Lung (tissue), 12 donors: Measurements from ENCODE around the gene PRLHR. TPM values are rescaled to one million over a fixed set of nuclear protein-coding genes. Genes with fewer than 3 reads are reported as not detected.

ENCODE experiments used
- ATAC-seq: fragments of 200-7000 bp; cut with Tn5 transposase; one replicate; pipeline ENCODE4 v1.9.1; 2020; ENCODE audit warnings: moderate number of reproducible peaks; ENCODE audit not compliant: insufficient read depth, low FRiP score
- DNase-seq, 3 donors: peaks; one replicate each; pipeline ENCODE4 v3.0.0-alpha.2; 2013 to 2017
- H3K27ac ChIP-seq, 2 donors: one replicate each; pipeline ENCODE4 v1.5.1; 2013; ENCODE audit warnings: mild to moderate bottlenecking in 2 of 2, moderate library complexity in 2 of 2, control low read depth in 1 of 2, inconsistent platforms in 1 of 2, low read depth in 1 of 2, low read length in 1 of 2
- H3K27me3 ChIP-seq, 3 donors: one replicate each; pipeline ENCODE4 v1.5.1; 2013; ENCODE audit warnings: low read length in 2 of 3; ENCODE audit not compliant: control insufficient read depth in 3 of 3, insufficient read depth in 3 of 3
- H3K36me3 ChIP-seq, 4 donors: one replicate each; pipeline ENCODE4 v1.5.1; 2013; ENCODE audit warnings: low read length in 4 of 4, mild to moderate bottlenecking in 1 of 4, moderate library complexity in 1 of 4; ENCODE audit not compliant: control insufficient read depth in 4 of 4, insufficient read depth in 4 of 4
- H3K4me1 ChIP-seq, 5 donors: one replicate each; pipeline ENCODE4 v1.5.1; 2013; ENCODE audit warnings: low read length in 5 of 5, mild to moderate bottlenecking in 2 of 5, moderate library complexity in 1 of 5; ENCODE audit not compliant: control insufficient read depth in 5 of 5, insufficient read depth in 5 of 5
- H3K4me3 ChIP-seq: one replicate; pipeline ENCODE4 v1.5.1; 2013; ENCODE audit warnings: mild to moderate bottlenecking, control low read depth, moderate library complexity
- H3K9ac ChIP-seq, 2 donors: one replicate each; pipeline ENCODE4 v1.5.1; 2013; ENCODE audit warnings: low read length in 2 of 2, control low read depth in 1 of 2; ENCODE audit not compliant: insufficient read depth in 1 of 2
- H3K9me3 ChIP-seq, 4 donors: one replicate each; pipeline ENCODE4 v1.5.1; 2013; ENCODE audit warnings: low read length in 3 of 4, mild to moderate bottlenecking in 1 of 4, moderate library complexity in 1 of 4; ENCODE audit not compliant: control insufficient read depth in 4 of 4, insufficient read depth in 3 of 4
- CTCF ChIP-seq: IDR thresholded peaks from 2 replicates; pipeline ENCODE4 v1.5.1; 2012; ENCODE audit warnings: mild to moderate bottlenecking; ENCODE audit errors: control extremely low read depth, extremely low read depth
- WGBS, 2 donors: extraction: QIAGEN DNeasy Blood & Tissue Kit; methylation state at CpG; one replicate each; pipeline ENCODE4 v1.1.7; 2013; 5-methylcytosine and 5-hydroxymethylcytosine counted together
- polyA plus RNA-seq, 2 donors: library from polyadenylated mRNA; stranded (reverse); fragments of 200-250 nt; gene quantifications; one replicate each; pipeline ENCODE4 v1.2.1, GENCODE V29; 2013
- total RNA-seq, 2 donors: library from RNA; depleted of rRNA in 1 of 2; stranded (reverse); fragments of >200 nt in 1 of 2; gene quantifications; one replicate each; pipeline ENCODE4 v1.2.1, GENCODE V29; 2014 to 2021
- donor health status: control.
- donor health status: control.
- donor health status: Bipolar disorder and iron deficiency.
- donor health status: healthy.
- donor health status: DM: yes; HTN: yes; CAD: no.

Gene PRLHR
- total and polyA plus RNA-seq, 4 donors, result not detected

GRCh38 chr10:118626953-118627352, 31.5 kb upstream of the PRLHR start:
- H3K27ac ChIP-seq, result no peak overlapping the region
- no peaks in the 10 kb centered on the region for H3K27me3 ChIP-seq
- no peak overlapping the region for H3K9ac ChIP-seq
- no peak for ATAC-seq
- H3K4me1 ChIP-seq, result peaks cover 0 to 8% (median 0%) of the 10 kb centered on the region in 5 donors
- TF ChIP-seq CTCF, result no peak
- peaks cover 0 to 2% (median 0%) of the 10 kb centered on the region in 4 donors for H3K9me3 ChIP-seq
- no peak overlapping the region for H3K4me3 ChIP-seq
- no peak for DNase-seq
- no peaks in the 10 kb centered on the region for H3K36me3 ChIP-seq
- WGBS, 2 donors, result 75 to 80% methylated on average over 3 of the region's 3 CpGs

GRCh38 chr10:118625504-118625903, 30.1 kb upstream of the PRLHR start:
- ATAC-seq (no peak), DNase-seq (no peak)
- Histone ChIP-seq H3K4me1 (peaks cover 0 to 8% (median 0%) of the 10 kb centered on the region in 5 donors), H3K27ac (no peak overlapping the region), H3K9ac (no peak overlapping the region), H3K9me3 (peaks cover 0 to 5% (median 0%) of the 10 kb centered on the region in 4 donors), H3K4me3 (no peak overlapping the region), H3K27me3 (no peaks in the 10 kb centered on the region), H3K36me3 (no peaks in the 10 kb centered on the region)
- 64 to 82% methylated on average over 3 of the region's 3 CpGs for WGBS, 2 donors
- no peak for TF ChIP-seq CTCF

GRCh38 chr10:118624747-118625146, 29.3 kb upstream of the PRLHR start:
- ATAC-seq, result no peak
- Histone ChIP-seq H3K4me1 (peaks cover 0 to 8% (median 0%) of the 10 kb centered on the region in 5 donors), H3K9ac (no peak overlapping the region), H3K9me3 (peaks cover 0 to 4% (median 0%) of the 10 kb centered on the region in 4 donors), H3K27me3 (no peaks in the 10 kb centered on the region), H3K4me3 (no peak overlapping the region), H3K36me3 (no peaks in the 10 kb centered on the region), H3K27ac (no peak overlapping the region)
- TF ChIP-seq CTCF, result no peak
- WGBS, 2 donors, result 67 to 76% methylated on average over 5 of the region's 5 CpGs
- DNase-seq, result no peak
